ENCODE measurements around the gene MAPK8IP2. TPM values are rescaled to one million over a fixed set of nuclear protein-coding genes. Genes with fewer than 3 reads are reported as not detected.
A peak's percentile ranks its signal among the peaks of the same experiment; 100 is the strongest.

MAPK8IP2 gene
- total and polyA plus RNA-seq, 2 of the 13 experiments (the other 11 are each of a cell fraction or from before 2014, with no cell fraction given), result 1.3 to 2.6 TPM

DNA sequence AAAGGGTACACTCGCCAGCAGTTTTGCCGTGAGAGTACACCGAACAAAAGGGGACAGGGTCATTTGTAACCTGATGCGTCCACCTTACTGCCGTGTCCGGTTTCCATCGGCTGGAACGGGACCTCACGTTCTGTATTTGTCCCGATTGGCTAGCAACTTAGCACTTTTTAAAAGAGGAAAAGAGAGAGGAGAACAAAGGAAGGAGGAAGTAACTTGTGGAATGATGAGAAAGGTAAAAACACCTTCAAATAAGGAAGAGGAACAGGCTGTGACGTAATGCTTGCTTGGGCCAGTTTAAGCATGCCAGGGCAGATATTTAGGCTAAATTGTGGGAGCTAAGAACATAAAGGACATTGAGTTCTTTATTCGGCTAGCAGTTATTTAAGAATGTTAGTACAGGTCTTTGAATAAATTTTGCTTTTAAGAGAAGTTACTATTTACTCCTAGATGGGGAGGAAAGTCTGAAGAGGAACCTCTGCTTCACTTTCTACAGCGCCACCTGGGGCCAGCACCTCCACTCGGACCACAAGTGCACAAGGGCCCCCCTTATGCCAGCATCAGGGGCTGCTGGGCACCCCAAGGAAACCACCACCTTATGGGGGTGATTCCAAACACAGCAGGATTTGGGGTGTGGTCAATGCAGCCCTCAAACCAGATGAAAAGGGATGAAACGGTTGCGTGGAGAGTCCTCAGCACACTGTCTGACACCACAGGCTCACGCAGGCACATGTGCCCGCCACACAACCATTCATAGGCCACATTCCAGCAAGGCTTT, 21.5 kb downstream of the MAPK8IP2 start (continued):
- TF ChIP-seq ZNF552 (CRISPR knock-in tag; IDR thresholded peaks at IDR 0.05; ENCODE audit: borderline replicate concordance), result no peak
- TF ChIP-seq SMAD3 (CRISPR knock-in tag; IDR thresholded peaks at IDR 0.05), result 0 out of 2 replicates have a peak, but pooled peaks have one; percentile 11
- no peak for TF ChIP-seq TAF1 (CRISPR knock-in tag; IDR thresholded peaks at IDR 0.05)
- TF ChIP-seq ZNF121 (CRISPR knock-in tag; IDR thresholded peaks at IDR 0.05), result peak; percentile 64
- TF ChIP-seq MATR3 (CRISPR knock-in tag; IDR thresholded peaks at IDR 0.05), result no peak
- TF ChIP-seq PHF21A (CRISPR knock-in tag; IDR thresholded peaks at IDR 0.05), result 0 out of 2 replicates have a peak, but pooled peaks have one; percentile 2
- TF ChIP-seq ZBTB10 (CRISPR knock-in tag; IDR thresholded peaks at IDR 0.05; ENCODE audit: borderline replicate concordance), result peak; percentile 68; the same call in 1 of the 2 replicates
- TF ChIP-seq ZNF780A (CRISPR knock-in tag; IDR thresholded peaks at IDR 0.05), result no peak
- TF ChIP-seq SP2 (CRISPR knock-in tag; IDR thresholded peaks at IDR 0.05), result no peak
- no peak for TF ChIP-seq AKNA (CRISPR knock-in tag; IDR thresholded peaks at IDR 0.05; ENCODE audit: borderline replicate concordance)
- no peak for TF ChIP-seq ZNF350 (CRISPR knock-in tag; IDR thresholded peaks at IDR 0.05; ENCODE audit: borderline replicate concordance, low read depth)
- 0 out of 2 replicates have a peak, but pooled peaks have one; percentile 16 for TF ChIP-seq SRY (CRISPR knock-in tag; IDR thresholded peaks at IDR 0.05)
- TF ChIP-seq SAFB2 (CRISPR knock-in tag; IDR thresholded peaks at IDR 0.05; ENCODE audit: borderline replicate concordance, low read depth), result no peak
- 0 out of 2 replicates have a peak, but pooled peaks have one; percentile 47 for TF ChIP-seq ZNF556 (CRISPR knock-in tag; IDR thresholded peaks at IDR 0.05; ENCODE audit: borderline replicate concordance)
- TF ChIP-seq, protein P1, sequence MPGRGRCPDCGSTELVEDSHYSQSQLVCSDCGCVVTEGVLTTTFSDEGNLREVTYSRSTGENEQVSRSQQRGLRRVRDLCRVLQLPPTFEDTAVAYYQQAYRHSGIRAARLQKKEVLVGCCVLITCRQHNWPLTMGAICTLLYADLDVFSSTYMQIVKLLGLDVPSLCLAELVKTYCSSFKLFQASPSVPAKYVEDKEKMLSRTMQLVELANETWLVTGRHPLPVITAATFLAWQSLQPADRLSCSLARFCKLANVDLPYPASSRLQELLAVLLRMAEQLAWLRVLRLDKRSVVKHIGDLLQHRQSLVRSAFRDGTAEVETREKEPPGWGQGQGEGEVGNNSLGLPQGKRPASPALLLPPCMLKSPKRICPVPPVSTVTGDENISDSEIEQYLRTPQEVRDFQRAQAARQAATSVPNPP (CRISPR knock-in tag; IDR thresholded peaks at IDR 0.05), result no peak
- TF ChIP-seq FIP1L1 (IDR thresholded peaks at IDR 0.05; ENCODE audit: borderline replicate concordance, insufficient read depth, low read depth, low read length), result no peak
- TF ChIP-seq CBX5 (CRISPR knock-in tag; IDR thresholded peaks at IDR 0.05; ENCODE audit: borderline replicate concordance), result 0 out of 2 replicates have a peak, but pooled peaks have one; percentile 31
- TF ChIP-seq ZNF282 (IDR thresholded peaks at IDR 0.05; ENCODE audit: partially characterized antibody), result no peak
- TF ChIP-seq ZFP36L1 (CRISPR knock-in tag; IDR thresholded peaks at IDR 0.05), result no peak
- TF ChIP-seq HHEX (CRISPR knock-in tag; IDR thresholded peaks at IDR 0.05), result no peak
